T-helper 17 cell (primary cell): ENCODE results near the gene MRPL41. TPM values are rescaled to one million over a fixed set of nuclear protein-coding genes. Genes with fewer than 3 reads are reported as not detected.
"Not testable (repeated sequence)": the region's sequence is repeated elsewhere in the genome, so short reads cannot be mapped to it uniquely, and the experiment has no call there.

ENCODE experiments used
- ATAC-seq: fragments of 150-1000 bp; cut with Tn5 transposase; 2 replicates; pipeline ENCODE4 v1.10.0; 2021; ENCODE audit warnings: mild to moderate bottlenecking, moderate library complexity
- DNase-seq, 3 donors: peaks; one replicate each; pipeline versions ENCODE4 v3.0.0 to v3.0.0-alpha.2; 2020 to 2021
- H3K9me3 ChIP-seq: one replicate; pipeline ENCODE4 v1.7.0; 2013; ENCODE audit warnings: low read length, mild to moderate bottlenecking; ENCODE audit not compliant: control insufficient read depth, poor library complexity, severe bottlenecking
- H3K27ac Mint-ChIP-seq: one replicate; pipeline ENCODE4 v1.8.0; 2022; ENCODE audit warnings: mild to moderate bottlenecking, moderate library complexity, mixed read lengths
- H3K27me3 Mint-ChIP-seq: one replicate; pipeline ENCODE4 v1.8.0; 2022; ENCODE audit warnings: mixed read lengths
- H3K36me3 Mint-ChIP-seq: one replicate; pipeline ENCODE4 v1.8.0; 2022; ENCODE audit warnings: low read depth, mixed read lengths
- H3K4me1 Mint-ChIP-seq: one replicate; pipeline ENCODE4 v1.8.0; 2022; ENCODE audit warnings: mild to moderate bottlenecking, mixed read lengths
- H3K4me3 Mint-ChIP-seq: one replicate; pipeline ENCODE4 v1.8.0; 2022; ENCODE audit warnings: mild to moderate bottlenecking, moderate library complexity, mixed read lengths
- total RNA-seq, 4 donors: library from RNA in 2 of 4; stranded (reverse) in 2 of 4; gene quantifications; one replicate each; pipeline ENCODE4 v1.2.3 and lab custom pipeline; 2022 to 2026

MRPL41 gene
- 10 to 100 TPM; 52.6 to 78.8 TPM for total RNA-seq
- total RNA-seq (lab: John Stamatoyannopoulos, UW), result 28.7 to 30.2 reads per million in 2 donors

DNA sequence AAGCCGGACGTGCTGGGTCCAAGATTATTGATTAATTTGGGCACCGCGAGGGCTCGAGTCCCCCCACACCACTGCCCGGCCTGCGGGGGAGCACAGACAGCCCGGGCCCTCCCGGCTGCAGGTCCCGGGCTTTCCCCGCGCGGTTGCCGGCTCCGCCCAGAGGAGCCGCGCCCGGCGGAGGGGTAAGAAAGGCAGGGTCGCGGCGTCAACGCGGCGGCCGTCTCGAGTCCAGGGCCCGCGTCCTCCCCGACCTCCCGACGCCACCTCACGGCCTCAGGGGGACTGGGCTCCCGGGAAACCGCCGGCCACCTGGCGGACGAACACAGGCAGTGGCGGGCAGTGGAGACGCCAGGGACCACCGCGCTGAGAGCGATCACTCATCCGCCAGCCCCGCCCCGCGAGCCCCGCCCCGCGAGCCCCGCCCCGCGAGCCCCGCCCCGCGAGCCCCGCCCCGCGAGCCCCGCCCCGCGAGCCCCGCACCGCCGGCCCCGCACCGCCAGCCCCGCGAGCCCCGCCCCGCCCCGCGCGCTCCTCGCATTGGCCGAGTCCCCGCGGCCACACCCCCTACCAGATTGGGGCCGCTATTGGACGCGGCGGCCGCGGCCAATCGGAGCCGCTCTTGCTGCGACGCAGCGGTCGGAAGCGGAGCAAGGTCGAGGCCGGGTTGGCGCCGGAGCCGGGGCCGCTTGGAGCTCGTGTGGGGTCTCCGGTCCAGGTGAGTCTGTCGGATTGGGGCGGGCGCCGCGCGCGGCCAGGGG lies at the start of gene MRPL41:
TSS of gene MRPL41 (plus strand) at position 616 of the 758 bp plus-strand sequence. CDS start 203 bp downstream, outside the sequence.
- Mint-ChIP-seq H3K27me3 (no peaks in the 10 kb centered on the region), H3K4me3 (peak within 1 kb of the TSS; percentile 94), H3K4me1 (peaks cover 15% of the 10 kb centered on the region), H3K36me3 (peaks cover 4% of the 10 kb centered on the region), H3K27ac (peak within 1 kb of the TSS; percentile 56)
- DNase-seq (peak; percentile 92 to 98 (median 94)), ATAC-seq (peak; percentile 89)
- H3K9me3 ChIP-seq, result no peaks in the 10 kb centered on the region

DNA sequence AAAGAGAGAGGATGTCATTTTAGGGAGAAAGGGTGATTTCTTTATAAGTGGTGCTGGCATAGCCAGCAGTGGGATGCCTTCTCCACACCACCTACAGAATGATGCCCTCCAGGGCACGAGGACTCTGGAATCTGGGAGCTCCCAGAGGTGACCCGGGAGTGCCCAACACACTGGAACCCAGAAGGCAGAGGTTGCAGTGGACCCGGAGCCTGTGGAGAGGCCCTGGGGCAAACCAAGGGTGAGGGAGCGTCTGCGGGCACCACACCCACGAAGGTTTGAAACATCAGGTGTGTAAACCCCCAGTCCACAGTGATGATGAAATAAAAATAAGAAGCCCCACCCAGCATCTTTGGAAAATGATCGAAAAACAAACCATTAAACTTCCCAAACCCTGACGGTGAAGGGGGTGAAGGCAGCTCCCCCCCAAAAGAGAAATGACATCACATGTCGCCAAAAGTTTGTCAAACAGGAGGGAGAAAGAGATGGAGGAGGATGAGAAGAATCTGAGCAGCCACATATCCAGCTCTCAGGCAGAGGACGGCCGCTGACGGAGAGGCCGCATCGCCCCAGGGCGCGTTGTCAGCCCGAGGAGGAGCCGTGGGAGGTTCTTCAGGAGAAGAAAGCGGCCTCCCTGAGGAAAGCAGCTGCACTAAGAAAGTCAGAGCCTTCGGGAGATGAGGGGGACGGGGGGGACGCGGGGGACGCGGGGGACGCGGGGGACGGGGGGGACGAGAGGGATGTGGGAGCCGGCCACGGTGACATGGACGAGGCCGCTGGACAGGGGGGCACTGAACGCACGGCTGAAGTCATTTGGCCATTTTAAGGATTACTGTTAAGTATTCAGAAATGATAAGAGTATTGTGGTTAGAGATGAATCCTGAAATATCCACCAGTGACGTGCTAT lies 49.4 kb upstream of the MRPL41 start:
- no peaks in the 10 kb centered on the region for H3K9me3 ChIP-seq
- Mint-ChIP-seq H3K27ac (peak overlapping the region; percentile 77), H3K36me3 (peaks cover 3% of the 10 kb centered on the region), H3K4me3 (peak overlapping the region; percentile 7), H3K4me1 (peaks cover 3% of the 10 kb centered on the region), H3K27me3 (no peaks in the 10 kb centered on the region)
- ATAC-seq (no peak), DNase-seq (peak in 1 of 3 donors; percentile 26)

GRCh38 chr9:137504432-137504777 lies 47.3 kb upstream of the MRPL41 start:
- ATAC-seq, result no peak
- H3K27ac Mint-ChIP-seq, result no peak overlapping the region
- no peak for DNase-seq
- H3K4me1 Mint-ChIP-seq, result no peaks in the 10 kb centered on the region
- H3K9me3 ChIP-seq, result no peaks in the 10 kb centered on the region
- H3K27me3 Mint-ChIP-seq, result no peaks in the 10 kb centered on the region
- peaks cover 3% of the 10 kb centered on the region for H3K36me3 Mint-ChIP-seq
- no peak overlapping the region for H3K4me3 Mint-ChIP-seq

DNA sequence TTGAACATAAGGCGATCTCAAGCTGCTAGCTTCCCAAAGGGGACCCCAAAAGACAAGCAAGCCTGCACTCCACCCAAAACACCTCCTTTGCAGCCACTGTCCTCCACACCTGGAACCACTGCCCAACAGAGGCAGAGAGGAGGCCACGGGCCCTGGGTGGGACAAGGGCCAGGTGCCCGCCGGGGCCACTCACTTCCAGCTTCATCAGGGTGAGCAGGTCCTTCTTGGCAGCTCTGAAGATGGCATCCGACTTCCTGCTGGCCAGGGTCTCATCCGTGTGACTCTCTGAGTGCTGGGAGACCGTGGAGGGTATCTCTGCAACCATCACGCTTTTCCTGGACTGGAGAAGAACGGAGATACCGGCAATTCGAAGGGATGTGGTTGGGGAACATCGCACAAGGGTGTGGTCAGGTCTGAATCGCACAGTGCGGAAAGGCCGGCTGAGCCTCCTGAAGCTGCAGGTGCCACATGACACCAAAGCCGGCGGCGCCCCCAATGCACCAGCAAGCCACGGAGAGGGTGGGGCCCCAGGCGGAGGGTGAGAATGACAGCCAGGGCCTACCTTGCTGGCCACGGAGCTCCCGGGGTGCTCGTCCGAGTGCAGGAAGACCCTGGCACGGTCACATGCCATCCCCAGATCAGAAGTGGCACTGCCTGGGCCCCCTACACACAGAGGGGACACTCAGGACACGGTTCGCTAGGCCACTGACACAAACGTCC lies 46.1 kb upstream of the MRPL41 start:
- Mint-ChIP-seq H3K27ac (no peak overlapping the region), H3K27me3 (no peaks in the 10 kb centered on the region), H3K36me3 (peaks cover 3% of the 10 kb centered on the region), H3K4me3 (no peak overlapping the region), H3K4me1 (no peaks in the 10 kb centered on the region)
- DNase-seq (no peak), ATAC-seq (no peak)
- H3K9me3 ChIP-seq, result no peaks in the 10 kb centered on the region

DNA sequence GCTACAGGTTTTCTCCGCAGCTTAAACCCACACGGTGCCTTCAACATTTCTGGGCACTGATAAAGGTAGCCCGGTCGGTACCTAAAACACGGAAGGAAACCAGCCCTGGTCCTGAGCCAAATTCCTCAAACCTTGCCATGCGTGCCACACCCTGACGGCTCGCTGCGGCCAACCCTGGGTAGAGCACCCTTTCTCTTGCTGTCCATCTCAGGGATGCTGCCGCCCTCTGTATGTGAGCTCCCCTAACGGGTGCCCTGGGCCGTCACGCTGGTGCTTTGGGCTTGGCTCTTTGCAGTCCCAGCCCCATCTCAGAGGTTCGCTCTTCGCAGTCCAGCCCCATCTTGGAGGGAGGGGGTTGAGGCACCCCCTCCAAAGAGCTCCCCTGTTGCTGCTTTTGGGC lies 45.4 kb upstream of the MRPL41 start:
- no peaks in the 10 kb centered on the region for H3K4me1 Mint-ChIP-seq
- DNase-seq (no peak), ATAC-seq (no peak)
- no peak overlapping the region for H3K27ac Mint-ChIP-seq
- no peaks in the 10 kb centered on the region for H3K9me3 ChIP-seq
- H3K27me3 Mint-ChIP-seq, result no peaks in the 10 kb centered on the region
- H3K36me3 Mint-ChIP-seq, result peaks cover 3% of the 10 kb centered on the region
- H3K4me3 Mint-ChIP-seq, result no peak overlapping the region

GRCh38 chr9:137506702-137507171 lies 44.9 kb upstream of the MRPL41 start:
- Mint-ChIP-seq H3K4me1 (peaks cover under 1% of the 10 kb centered on the region), H3K27me3 (no peaks in the 10 kb centered on the region), H3K4me3 (no peak overlapping the region), H3K27ac (no peak overlapping the region), H3K36me3 (peaks cover 3% of the 10 kb centered on the region)
- no peak for ATAC-seq
- no peaks in the 10 kb centered on the region for H3K9me3 ChIP-seq
- DNase-seq, result no peak

- H3K36me3 Mint-ChIP-seq, result no peaks in the 10 kb centered on the region
- DNase-seq (no peak), ATAC-seq (no peak)
- no peaks in the 10 kb centered on the region for H3K9me3 ChIP-seq
- no peaks in the 10 kb centered on the region for H3K27me3 Mint-ChIP-seq
- H3K4me1 Mint-ChIP-seq, result peaks cover 9% of the 10 kb centered on the region
- H3K4me3 Mint-ChIP-seq, result no peak overlapping the region
- H3K27ac Mint-ChIP-seq, result no peak overlapping the region
Observed at GRCh38 chr9:137509198-137509597, 42.5 kb upstream of the MRPL41 start.

DNA sequence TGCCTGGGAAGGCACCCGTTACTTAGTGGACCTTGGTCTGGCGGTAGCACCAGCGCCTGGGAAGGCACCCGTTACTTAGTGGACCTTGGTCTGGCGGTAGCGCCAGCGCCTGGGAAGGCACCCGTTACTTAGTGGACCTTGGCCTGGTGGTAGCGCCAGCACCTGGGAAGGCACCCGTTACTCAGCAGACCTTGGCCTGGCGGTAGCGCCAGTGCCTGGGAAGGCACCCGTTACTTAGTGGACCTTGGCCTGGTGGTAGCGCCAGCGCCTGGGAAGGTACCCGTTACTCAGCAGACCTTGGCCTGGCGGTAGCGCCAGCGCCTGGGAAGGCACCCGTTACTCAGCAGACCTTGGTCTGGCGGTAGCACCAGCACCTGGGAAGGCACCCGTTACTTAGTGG lies 40.6 kb upstream of the MRPL41 start:
- not testable (repeated sequence) for H3K27ac Mint-ChIP-seq, H3K4me3 Mint-ChIP-seq, H3K27me3 Mint-ChIP-seq, DNase-seq, ATAC-seq, H3K9me3 ChIP-seq, H3K4me1 Mint-ChIP-seq, H3K36me3 Mint-ChIP-seq

GRCh38 chr9:137511758-137512463 lies 39.8 kb upstream of the MRPL41 start:
- peaks cover 9% of the 10 kb centered on the region for H3K4me1 Mint-ChIP-seq
- H3K27ac Mint-ChIP-seq, result peak overlapping the region; percentile 47
- no peaks in the 10 kb centered on the region for H3K36me3 Mint-ChIP-seq
- H3K9me3 ChIP-seq, result no peaks in the 10 kb centered on the region
- no peak overlapping the region for H3K4me3 Mint-ChIP-seq
- DNase-seq (no peak), ATAC-seq (no peak)
- no peaks in the 10 kb centered on the region for H3K27me3 Mint-ChIP-seq

DNA sequence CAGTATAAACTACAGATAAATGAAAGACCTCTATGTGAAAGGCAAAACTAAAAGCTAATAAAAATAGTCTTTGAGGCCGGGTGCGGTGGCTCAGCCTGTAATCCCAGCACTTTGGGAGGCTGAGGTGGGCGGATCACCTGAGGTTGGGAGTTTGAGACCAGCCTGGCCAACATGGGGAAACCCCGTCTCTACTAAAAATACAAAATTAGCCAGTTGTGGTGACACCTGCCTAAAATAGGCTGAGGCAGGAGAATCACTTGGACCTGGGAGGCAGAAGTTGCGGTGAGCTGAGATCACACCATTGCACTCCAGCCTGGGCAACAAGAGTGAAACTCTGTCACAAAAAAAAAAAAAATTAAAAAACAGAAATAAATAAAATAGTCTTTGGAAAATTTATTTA lies 38.5 kb upstream of the MRPL41 start:
- not testable (repeated sequence) for DNase-seq, ATAC-seq, H3K36me3 Mint-ChIP-seq, H3K4me3 Mint-ChIP-seq, H3K27me3 Mint-ChIP-seq, H3K4me1 Mint-ChIP-seq, H3K9me3 ChIP-seq
- peak overlapping the region; percentile 45 for H3K27ac Mint-ChIP-seq

GRCh38 chr9:137513801-137514570 lies 37.7 kb upstream of the MRPL41 start:
- not testable (repeated sequence) for H3K27me3 Mint-ChIP-seq, H3K9me3 ChIP-seq, DNase-seq, ATAC-seq, H3K36me3 Mint-ChIP-seq, H3K4me1 Mint-ChIP-seq
- peak overlapping the region; percentile 71 for H3K4me3 Mint-ChIP-seq
- peak overlapping the region; percentile 45 for H3K27ac Mint-ChIP-seq
